WTC11 (cell line): ENCODE measurements around the gene P4HB. TPM values are rescaled to one million over a fixed set of nuclear protein-coding genes. Genes with fewer than 3 reads are reported as not detected.

Experiments
- ATAC-seq: fragments of 200-7000 bp; cut with Tn5 transposase; 2 replicates; pipeline ENCODE4 v1.10.0; 2021; ENCODE audit warnings: mild to moderate bottlenecking, moderate library complexity
- CTCF ChIA-PET: fragments of 300-600 bp; sonication (Branson Sonifier 250); formaldehyde crosslinking; loops from one replicate; lab custom pipeline; 2021; ENCODE audit warnings: antibody characterized with exemption; lab: Charles Lee
- POLR2A ChIA-PET: fragments of 350-600 bp; sonication (Branson Sonifier 250); formaldehyde crosslinking; loops from one replicate; lab custom pipeline; 2021; ENCODE audit warnings: antibody characterized with exemption; lab: Charles Lee
- DNase-seq: peaks from one replicate; pipeline ENCODE4 v3.0.0; 2021; ENCODE audit warnings: low spot score
- H3K27ac Mint-ChIP-seq: 2 replicates; pipeline ENCODE4 v1.8.0; 2021; ENCODE audit warnings: mixed read lengths
- H3K27me3 Mint-ChIP-seq: 2 replicates; pipeline ENCODE4 v1.8.0; 2021; ENCODE audit warnings: low read depth, mild to moderate bottlenecking, moderate library complexity, mixed read lengths
- H3K36me3 Mint-ChIP-seq: 2 replicates; pipeline ENCODE4 v1.8.0; 2021; ENCODE audit warnings: mixed read lengths
- H3K4me1 Mint-ChIP-seq: 2 replicates; pipeline ENCODE4 v1.8.0; 2022; ENCODE audit warnings: mixed read lengths
- H3K4me3 Mint-ChIP-seq: 2 replicates; pipeline ENCODE4 v1.8.0; 2021; ENCODE audit warnings: mild to moderate bottlenecking, moderate library complexity, mixed read lengths
- H3K9me3 Mint-ChIP-seq: 2 replicates; pipeline ENCODE4 v1.8.0; 2021; ENCODE audit warnings: mixed read lengths
- AR ChIP-seq: fragments of 250-450 bp; sonication (Bioruptor Pico); IDR thresholded peaks from 2 replicates; pipeline ENCODE4 v1.9.0; 2021; ENCODE audit warnings: mild to moderate bottlenecking
- ARID4B ChIP-seq: sonication (generic); formaldehyde crosslinking; IDR thresholded peaks from 2 replicates; pipeline ENCODE4 v1.8.0; 2023; ENCODE audit warnings: missing genetic modification reagents, mild to moderate bottlenecking, borderline replicate concordance
- ATF2 ChIP-seq: sonication (generic); formaldehyde crosslinking; IDR thresholded peaks from 2 replicates; pipeline ENCODE4 v1.8.1; 2022; ENCODE audit warnings: low read depth, missing genetic modification reagents, borderline replicate concordance
- CREM ChIP-seq: sonication (generic); formaldehyde crosslinking; IDR thresholded peaks from 2 replicates; pipeline ENCODE4 v1.8.1; 2022; ENCODE audit warnings: mild to moderate bottlenecking, missing genetic modification reagents, moderate library complexity
- SMAD4 ChIP-seq: sonication (generic); formaldehyde crosslinking; IDR thresholded peaks from 2 replicates; pipeline ENCODE4 v1.8.0; 2022; ENCODE audit warnings: mild to moderate bottlenecking, missing genetic modification reagents
- ZNF138 ChIP-seq: sonication (generic); formaldehyde crosslinking; conservative IDR thresholded peaks from 2 replicates; pipeline ENCODE4 v1.8.1; 2022; ENCODE audit warnings: mild to moderate bottlenecking, moderate library complexity, missing genetic modification reagents
- ZNF263 ChIP-seq: sonication (generic); formaldehyde crosslinking; IDR thresholded peaks from 2 replicates; pipeline ENCODE4 v1.8.1; 2022; ENCODE audit warnings: low read depth, mild to moderate bottlenecking, moderate library complexity, missing genetic modification reagents
- ZNF317 ChIP-seq: sonication (generic); formaldehyde crosslinking; IDR thresholded peaks from 2 replicates; pipeline ENCODE4 v1.8.1; 2023; ENCODE audit warnings: low read depth, mild to moderate bottlenecking, moderate library complexity, missing genetic modification reagents, borderline replicate concordance
- ZSCAN18 ChIP-seq: fragments of 250-450 bp; sonication (Bioruptor Pico); IDR thresholded peaks from 2 replicates; pipeline ENCODE4 v2.1.2; 2022; ENCODE audit warnings: mild to moderate bottlenecking, moderate library complexity
- total RNA-seq: library from RNA; stranded (reverse); gene quantifications from 3 replicates; pipeline ENCODE4 v1.2.3, GENCODE V29; 2021
- TF ChIP-seq, protein P1 (sequence below): fragments of 250-450 bp; sonication (Bioruptor Pico); IDR thresholded peaks from 2 replicates; pipeline ENCODE4 v1.9.0; 2021; ENCODE audit warnings: mild to moderate bottlenecking, borderline replicate concordance
- TF ChIP-seq, protein P2 (sequence below): sonication (generic); formaldehyde crosslinking; IDR thresholded peaks from 2 replicates; pipeline ENCODE4 v1.8.0; 2022; ENCODE audit warnings: mild to moderate bottlenecking, missing genetic modification reagents
- TF ChIP-seq, protein P3 (sequence below): sonication (generic); formaldehyde crosslinking; IDR thresholded peaks from 2 replicates; pipeline ENCODE4 v1.8.1; 2023; ENCODE audit warnings: mild to moderate bottlenecking, missing genetic modification reagents, borderline replicate concordance
- TF ChIP-seq, protein P4 (sequence below): sonication (generic); formaldehyde crosslinking; IDR thresholded peaks from 2 replicates; pipeline ENCODE4 v1.8.1; 2022; ENCODE audit warnings: low read depth, mild to moderate bottlenecking, moderate library complexity, missing genetic modification reagents, borderline replicate concordance

The P4HB gene
- total RNA-seq, 1 experiment from 2014 or later = 380 TPM

DNA sequence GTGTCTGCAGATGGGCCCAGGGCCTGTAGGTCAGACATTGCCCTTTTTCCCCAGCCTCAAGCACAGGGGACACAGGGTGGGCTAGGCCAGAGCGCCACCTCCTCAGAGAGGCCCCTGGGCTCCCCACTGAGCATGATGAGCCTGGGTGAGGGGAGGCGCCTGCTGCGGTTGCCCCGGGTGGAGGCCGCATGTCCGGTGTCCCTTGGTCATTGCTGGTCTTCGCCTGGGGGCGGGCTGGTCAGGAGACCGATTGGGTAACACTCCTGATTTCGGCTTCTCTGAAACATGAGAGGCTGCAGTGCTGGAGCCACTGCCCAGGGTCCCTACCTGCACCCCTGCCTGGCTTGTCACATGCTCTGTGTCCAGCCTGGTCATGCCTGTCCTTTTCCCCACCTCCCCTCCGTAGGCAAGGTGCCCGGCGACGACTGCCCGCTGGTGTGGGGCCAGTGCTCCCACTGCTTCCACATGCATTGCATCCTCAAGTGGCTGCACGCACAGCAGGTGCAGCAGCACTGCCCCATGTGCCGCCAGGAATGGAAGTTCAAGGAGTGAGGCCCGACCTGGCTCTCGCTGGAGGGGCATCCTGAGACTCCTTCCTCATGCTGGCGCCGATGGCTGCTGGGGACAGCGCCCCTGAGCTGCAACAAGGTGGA is 39.3 kb upstream of the P4HB start:
- Mint-ChIP-seq H3K4me1 (no peaks in the 10 kb centered on the region), H3K27me3 (peaks cover 13% of the 10 kb centered on the region), H3K36me3 (peaks cover 24% of the 10 kb centered on the region), H3K27ac (no peak overlapping the region), H3K9me3 (no peaks in the 10 kb centered on the region), H3K4me3 (no peak overlapping the region)
- no peak for TF ChIP-seq ATF2 (CRISPR knock-in tag)
- TF ChIP-seq ZNF263 (CRISPR knock-in tag) = no peak
- TF ChIP-seq, protein P1, sequence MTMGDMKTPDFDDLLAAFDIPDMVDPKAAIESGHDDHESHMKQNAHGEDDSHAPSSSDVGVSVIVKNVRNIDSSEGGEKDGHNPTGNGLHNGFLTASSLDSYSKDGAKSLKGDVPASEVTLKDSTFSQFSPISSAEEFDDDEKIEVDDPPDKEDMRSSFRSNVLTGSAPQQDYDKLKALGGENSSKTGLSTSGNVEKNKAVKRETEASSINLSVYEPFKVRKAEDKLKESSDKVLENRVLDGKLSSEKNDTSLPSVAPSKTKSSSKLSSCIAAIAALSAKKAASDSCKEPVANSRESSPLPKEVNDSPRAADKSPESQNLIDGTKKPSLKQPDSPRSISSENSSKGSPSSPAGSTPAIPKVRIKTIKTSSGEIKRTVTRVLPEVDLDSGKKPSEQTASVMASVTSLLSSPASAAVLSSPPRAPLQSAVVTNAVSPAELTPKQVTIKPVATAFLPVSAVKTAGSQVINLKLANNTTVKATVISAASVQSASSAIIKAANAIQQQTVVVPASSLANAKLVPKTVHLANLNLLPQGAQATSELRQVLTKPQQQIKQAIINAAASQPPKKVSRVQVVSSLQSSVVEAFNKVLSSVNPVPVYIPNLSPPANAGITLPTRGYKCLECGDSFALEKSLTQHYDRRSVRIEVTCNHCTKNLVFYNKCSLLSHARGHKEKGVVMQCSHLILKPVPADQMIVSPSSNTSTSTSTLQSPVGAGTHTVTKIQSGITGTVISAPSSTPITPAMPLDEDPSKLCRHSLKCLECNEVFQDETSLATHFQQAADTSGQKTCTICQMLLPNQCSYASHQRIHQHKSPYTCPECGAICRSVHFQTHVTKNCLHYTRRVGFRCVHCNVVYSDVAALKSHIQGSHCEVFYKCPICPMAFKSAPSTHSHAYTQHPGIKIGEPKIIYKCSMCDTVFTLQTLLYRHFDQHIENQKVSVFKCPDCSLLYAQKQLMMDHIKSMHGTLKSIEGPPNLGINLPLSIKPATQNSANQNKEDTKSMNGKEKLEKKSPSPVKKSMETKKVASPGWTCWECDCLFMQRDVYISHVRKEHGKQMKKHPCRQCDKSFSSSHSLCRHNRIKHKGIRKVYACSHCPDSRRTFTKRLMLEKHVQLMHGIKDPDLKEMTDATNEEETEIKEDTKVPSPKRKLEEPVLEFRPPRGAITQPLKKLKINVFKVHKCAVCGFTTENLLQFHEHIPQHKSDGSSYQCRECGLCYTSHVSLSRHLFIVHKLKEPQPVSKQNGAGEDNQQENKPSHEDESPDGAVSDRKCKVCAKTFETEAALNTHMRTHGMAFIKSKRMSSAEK = no peak
- TF ChIP-seq CREM (CRISPR knock-in tag) = no peak
- no peak for TF ChIP-seq ARID4B (CRISPR knock-in tag)
- CTCF ChIA-PET = no interaction called here
- ATAC-seq (no peak), DNase-seq (no peak)
- POLR2A ChIA-PET = no interaction called here

DNA sequence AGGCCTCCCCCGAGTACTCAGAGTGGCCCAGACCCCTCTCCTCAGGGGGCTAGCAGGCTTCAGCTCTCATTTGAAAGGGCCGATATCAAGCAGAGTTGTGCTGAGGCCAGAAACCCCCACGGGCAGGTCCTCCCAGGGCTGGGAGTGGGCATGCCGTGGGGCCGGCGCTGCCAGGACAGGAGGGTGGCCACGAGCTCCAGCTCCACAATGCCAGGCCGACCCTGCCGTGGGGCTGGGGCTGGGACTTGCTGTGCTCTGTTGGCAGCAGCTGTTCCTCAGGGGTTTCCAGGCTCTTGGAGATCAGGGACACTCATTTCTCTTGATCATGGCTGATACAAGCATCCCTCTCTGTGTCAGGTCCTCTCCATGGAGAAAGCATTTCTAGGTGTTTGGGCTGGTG is 38.5 kb upstream of the P4HB start:
- Mint-ChIP-seq H3K9me3 (no peaks in the 10 kb centered on the region), H3K27me3 (peaks cover 13% of the 10 kb centered on the region), H3K4me1 (no peaks in the 10 kb centered on the region), H3K4me3 (no peak overlapping the region), H3K36me3 (peaks cover 24% of the 10 kb centered on the region), H3K27ac (no peak overlapping the region)
- DNase-seq (no peak), ATAC-seq (no peak)
- ChIA-PET POLR2A (no interaction called here), CTCF (no interaction called here)
- TF ChIP-seq ZNF317 (CRISPR knock-in tag) = no peak
- TF ChIP-seq, protein P2, sequence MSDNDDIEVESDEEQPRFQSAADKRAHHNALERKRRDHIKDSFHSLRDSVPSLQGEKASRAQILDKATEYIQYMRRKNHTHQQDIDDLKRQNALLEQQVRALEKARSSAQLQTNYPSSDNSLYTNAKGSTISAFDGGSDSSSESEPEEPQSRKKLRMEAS = no peak
- no peak for TF ChIP-seq AR (CRISPR knock-in tag)
- TF ChIP-seq SMAD4 = no peak
- TF ChIP-seq ZSCAN18 = no peak
- no peak for TF ChIP-seq ZNF138 (CRISPR knock-in tag)
- TF ChIP-seq, protein P3, sequence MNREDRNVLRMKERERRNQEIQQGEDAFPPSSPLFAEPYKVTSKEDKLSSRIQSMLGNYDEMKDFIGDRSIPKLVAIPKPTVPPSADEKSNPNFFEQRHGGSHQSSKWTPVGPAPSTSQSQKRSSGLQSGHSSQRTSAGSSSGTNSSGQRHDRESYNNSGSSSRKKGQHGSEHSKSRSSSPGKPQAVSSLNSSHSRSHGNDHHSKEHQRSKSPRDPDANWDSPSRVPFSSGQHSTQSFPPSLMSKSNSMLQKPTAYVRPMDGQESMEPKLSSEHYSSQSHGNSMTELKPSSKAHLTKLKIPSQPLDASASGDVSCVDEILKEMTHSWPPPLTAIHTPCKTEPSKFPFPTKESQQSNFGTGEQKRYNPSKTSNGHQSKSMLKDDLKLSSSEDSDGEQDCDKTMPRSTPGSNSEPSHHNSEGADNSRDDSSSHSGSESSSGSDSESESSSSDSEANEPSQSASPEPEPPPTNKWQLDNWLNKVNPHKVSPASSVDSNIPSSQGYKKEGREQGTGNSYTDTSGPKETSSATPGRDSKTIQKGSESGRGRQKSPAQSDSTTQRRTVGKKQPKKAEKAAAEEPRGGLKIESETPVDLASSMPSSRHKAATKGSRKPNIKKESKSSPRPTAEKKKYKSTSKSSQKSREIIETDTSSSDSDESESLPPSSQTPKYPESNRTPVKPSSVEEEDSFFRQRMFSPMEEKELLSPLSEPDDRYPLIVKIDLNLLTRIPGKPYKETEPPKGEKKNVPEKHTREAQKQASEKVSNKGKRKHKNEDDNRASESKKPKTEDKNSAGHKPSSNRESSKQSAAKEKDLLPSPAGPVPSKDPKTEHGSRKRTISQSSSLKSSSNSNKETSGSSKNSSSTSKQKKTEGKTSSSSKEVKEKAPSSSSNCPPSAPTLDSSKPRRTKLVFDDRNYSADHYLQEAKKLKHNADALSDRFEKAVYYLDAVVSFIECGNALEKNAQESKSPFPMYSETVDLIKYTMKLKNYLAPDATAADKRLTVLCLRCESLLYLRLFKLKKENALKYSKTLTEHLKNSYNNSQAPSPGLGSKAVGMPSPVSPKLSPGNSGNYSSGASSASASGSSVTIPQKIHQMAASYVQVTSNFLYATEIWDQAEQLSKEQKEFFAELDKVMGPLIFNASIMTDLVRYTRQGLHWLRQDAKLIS (CRISPR knock-in tag) = no peak
- TF ChIP-seq, protein P4, sequence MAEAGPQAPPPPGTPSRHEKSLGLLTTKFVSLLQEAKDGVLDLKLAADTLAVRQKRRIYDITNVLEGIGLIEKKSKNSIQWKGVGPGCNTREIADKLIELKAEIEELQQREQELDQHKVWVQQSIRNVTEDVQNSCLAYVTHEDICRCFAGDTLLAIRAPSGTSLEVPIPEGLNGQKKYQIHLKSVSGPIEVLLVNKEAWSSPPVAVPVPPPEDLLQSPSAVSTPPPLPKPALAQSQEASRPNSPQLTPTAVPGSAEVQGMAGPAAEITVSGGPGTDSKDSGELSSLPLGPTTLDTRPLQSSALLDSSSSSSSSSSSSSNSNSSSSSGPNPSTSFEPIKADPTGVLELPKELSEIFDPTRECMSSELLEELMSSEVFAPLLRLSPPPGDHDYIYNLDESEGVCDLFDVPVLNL (CRISPR knock-in tag) = no peak
